Activated CD4-positive, alpha-beta memory T cell treated with anti-CD3 and anti-CD28 coated beads for 36 hours (primary cell): Measurements from ENCODE around the gene MYO1D. TPM values are rescaled to one million over a fixed set of nuclear protein-coding genes. Genes with fewer than 3 reads are reported as not detected.

Experiments used
- CTCF ChIA-PET: fragments of 350-600 bp; sonication (Branson Sonifier 250); formaldehyde crosslinking; loops from one replicate; lab custom pipeline; 2021; ENCODE audit warnings: antibody characterized with exemption, inconsistent platforms; lab: Charles Lee
- POLR2A ChIA-PET: fragments of 350-600 bp; sonication (Branson Sonifier 250); formaldehyde crosslinking; loops from one replicate; lab custom pipeline; 2021; ENCODE audit warnings: antibody characterized with exemption; lab: Charles Lee
- DNase-seq: peaks from one replicate; pipeline ENCODE4 v3.0.0-alpha.2; 2020
- H3K27ac Mint-ChIP-seq: one replicate; pipeline ENCODE4 v1.8.0; 2021; ENCODE audit warnings: mixed read lengths
- H3K27me3 Mint-ChIP-seq: one replicate; pipeline ENCODE4 v1.8.0; 2021; ENCODE audit warnings: mixed read lengths
- H3K36me3 Mint-ChIP-seq: one replicate; pipeline ENCODE4 v1.8.0; 2021; ENCODE audit warnings: mixed read lengths
- H3K4me1 Mint-ChIP-seq: one replicate; pipeline ENCODE4 v1.8.0; 2021; ENCODE audit warnings: low read depth, mixed read lengths
- H3K4me3 Mint-ChIP-seq: one replicate; pipeline ENCODE4 v1.8.0; 2021; ENCODE audit warnings: mild to moderate bottlenecking, mixed read lengths
- H3K9me3 Mint-ChIP-seq: one replicate; pipeline ENCODE4 v1.8.0; 2021; ENCODE audit warnings: mixed read lengths
- intact Hi-C: fragments of 100-400 bp; cut with micrococcal nuclease; formaldehyde crosslinking; loops from one replicate; pipeline ENCODE4 v1.15.1; 2023
- total RNA-seq, 2 experiments: library from RNA; stranded (reverse); gene quantifications; one replicate each; pipeline ENCODE4 v1.2.3, GENCODE V29; 2021

Gene MYO1D
- total RNA-seq, 2 experiments from 2014 or later, result 13.5 to 18.9 TPM

GRCh38 chr17:32444301-32445073 lies 432.4 kb downstream of the MYO1D start, which contains the start of gene PSMD11:
TSS of gene PSMD11 (plus strand) at chr17:32444510. CDS start at chr17:32444524, 14 bp downstream.
- H3K9me3 Mint-ChIP-seq, result no peaks in the 10 kb centered on the region
- H3K4me3 Mint-ChIP-seq, result peak within 1 kb of the TSS; percentile 89
- CTCF ChIA-PET, result interaction anchor here (0.7 to 5.1 kb wide), 37 partner anchors 8 to 311 kb away, joined by 3 to 58 read pairs (median 4); partner anchors contain the start of genes C17orf75 and CDK5R1
- H3K36me3 Mint-ChIP-seq, result peaks cover 25% of the 10 kb centered on the region
- intact Hi-C loops, result loop anchor here (1.0 to 5.0 kb wide), 6 partner anchors 16 to 432 kb away; partner anchors contain the start of genes CDK5R1, MYO1D and ZNF207
- POLR2A ChIA-PET, result interaction anchor here (0.6 to 2.3 kb wide), 5 partner anchors 39 to 118 kb away, joined by 3 to 19 read pairs (median 5); partner anchors contain the start of gene CDK5R1
- peak within 1 kb of the TSS; percentile 91 for H3K27ac Mint-ChIP-seq
- peak; percentile 99 for DNase-seq
- no peaks in the 10 kb centered on the region for H3K27me3 Mint-ChIP-seq
- H3K4me1 Mint-ChIP-seq, result peaks cover 49% of the 10 kb centered on the region

- H3K4me3 Mint-ChIP-seq, result peak overlapping the region; percentile 89
- CTCF ChIA-PET, result interaction anchor here (0.7 to 5.1 kb wide), 35 partner anchors 8 to 311 kb away, joined by 3 to 58 read pairs (median 4); partner anchors contain the start of genes C17orf75 and CDK5R1
- POLR2A ChIA-PET, result interaction anchor here (0.5 to 2.3 kb wide), 4 partner anchors 43 to 460 kb away, joined by 3 to 19 read pairs (median 6); partner anchors contain the start of gene CDK5R1
- DNase-seq, result no peak
- H3K4me1 Mint-ChIP-seq, result peaks cover 46% of the 10 kb centered on the region
- intact Hi-C loops, result loop anchor here (1.0 to 5.0 kb wide), 5 partner anchors 17 to 433 kb away; partner anchors contain the start of genes MYO1D and ZNF207
- no peaks in the 10 kb centered on the region for H3K9me3 Mint-ChIP-seq
- H3K27ac Mint-ChIP-seq, result peak overlapping the region; percentile 91
- peaks cover 24% of the 10 kb centered on the region for H3K36me3 Mint-ChIP-seq
- no peaks in the 10 kb centered on the region for H3K27me3 Mint-ChIP-seq
Measured at GRCh38 chr17:32443827-32444300, 433.1 kb downstream of the MYO1D start.

Other genes starting within 250 kb of the MYO1D start
- 1 to 10 TPM; 1.1 to 2.2 TPM for gene TMEM98, start 51.0 kb upstream of the MYO1D start, total RNA-seq
- gene SPACA3, start 114.7 kb upstream of the MYO1D start, total RNA-seq, result not detected